Muscle of leg (tissue), 11 donors: ENCODE results near the gene NCAM2. TPM values are rescaled to one million over a fixed set of nuclear protein-coding genes. Genes with fewer than 3 reads are reported as not detected.

Experiments used
- DNase-seq: peaks from one replicate; pipeline ENCODE4 v3.0.0; 2013
- H3K27ac ChIP-seq: one replicate; pipeline ENCODE4 v1.5.1; 2013; ENCODE audit warnings: mild to moderate bottlenecking, low read length, control low read depth
- H3K27me3 ChIP-seq: one replicate; pipeline ENCODE4 v1.6.1; 2013; ENCODE audit warnings: low read length; ENCODE audit not compliant: control insufficient read depth, insufficient read depth
- H3K36me3 ChIP-seq: one replicate; pipeline ENCODE4 v1.6.1; 2013; ENCODE audit warnings: low read length; ENCODE audit not compliant: control insufficient read depth, insufficient read depth
- H3K4me1 ChIP-seq: one replicate; pipeline ENCODE4 v1.6.1; 2013; ENCODE audit warnings: low read length; ENCODE audit not compliant: control insufficient read depth, insufficient read depth
- H3K4me3 ChIP-seq: one replicate; pipeline ENCODE4 v1.5.1; 2013; ENCODE audit warnings: low read length, control low read depth
- H3K9me3 ChIP-seq: replicated peaks from 2 replicates; pipeline ENCODE4 v1.6.1; 2013; ENCODE audit warnings: low read depth, low read length; ENCODE audit not compliant: control insufficient read depth
- WGBS: methylation state at CpG from one replicate; pipeline ENCODE4 v1.1.5; 2013; ENCODE audit warnings: missing lambda C conversion rate; ENCODE audit not compliant: insufficient coverage; 5-methylcytosine and 5-hydroxymethylcytosine counted together
- polyA plus RNA-seq, 8 donors: library from polyadenylated mRNA; unstranded; fragments of 120-200 nt; gene quantifications; one replicate each; pipeline versions ENCODE4 v1.2.1 to v1.2.3, GENCODE V29; 2013; ENCODE audit warnings: inconsistent platforms in 1 of 8, low replicate concordance in 1 of 8; ENCODE audit not compliant: insufficient read length in 8 of 8, insufficient read depth in 1 of 8
- total RNA-seq: library from RNA; stranded (reverse); fragments of 120-200 nt; gene quantifications from one replicate; pipeline ENCODE4 v1.2.4, GENCODE V29; 2013

The NCAM2 gene
- total and polyA plus RNA-seq, 9 donors, result 3.5 to 9.3 (median 4.7) TPM

DNA sequence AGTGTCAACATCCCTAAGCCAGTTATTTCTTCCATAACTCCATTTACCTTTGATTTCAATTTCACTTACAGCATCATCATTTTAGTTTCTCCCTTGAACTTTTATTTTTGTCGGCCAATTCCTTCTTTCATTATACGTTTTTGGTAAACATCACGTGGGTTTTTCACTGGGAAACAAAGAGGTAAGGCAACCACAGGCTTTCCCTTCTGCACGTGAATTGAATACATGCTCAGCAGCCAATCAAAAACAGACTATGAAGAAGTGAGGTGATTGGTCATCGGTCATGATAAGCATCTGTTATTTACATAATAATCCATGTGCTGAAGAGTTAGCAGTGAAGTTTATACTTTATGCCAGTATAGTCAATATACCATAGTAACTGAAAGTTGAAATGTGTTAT is 98.7 kb downstream of the NCAM2 start:
- H3K4me3 ChIP-seq, result no peak overlapping the region
- no peaks in the 10 kb centered on the region for H3K9me3 ChIP-seq
- H3K4me1 ChIP-seq, result no peaks in the 10 kb centered on the region
- no peaks in the 10 kb centered on the region for H3K27me3 ChIP-seq
- no peaks in the 10 kb centered on the region for H3K36me3 ChIP-seq
- no peak for DNase-seq
- no CpG with 5 or more reads among the region's 5 CpGs for WGBS
- H3K27ac ChIP-seq, result no peak overlapping the region

DNA sequence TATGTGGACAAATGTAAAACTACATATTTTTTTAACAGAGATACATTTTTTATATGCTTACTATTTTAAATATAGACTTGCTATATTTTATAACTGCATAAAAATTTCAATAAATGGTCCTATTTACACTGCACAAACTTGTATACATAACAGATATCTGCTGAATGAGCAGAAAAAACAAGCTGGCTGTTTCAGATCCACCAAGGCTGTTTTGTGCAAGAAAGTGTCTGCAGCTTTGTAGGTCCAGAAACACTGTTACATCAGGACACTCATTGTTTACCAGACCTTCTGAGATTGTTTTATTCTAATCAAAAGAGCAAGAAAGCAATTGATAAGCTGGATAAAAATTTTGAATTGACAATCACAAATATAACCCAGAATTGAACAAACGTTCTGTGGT is 99.3 kb downstream of the NCAM2 start:
- no peak overlapping the region for H3K4me3 ChIP-seq
- no peaks in the 10 kb centered on the region for H3K4me1 ChIP-seq
- no peak overlapping the region for H3K27ac ChIP-seq
- WGBS, result no CpG with 5 or more reads among the region's 1 CpG
- no peaks in the 10 kb centered on the region for H3K9me3 ChIP-seq
- no peaks in the 10 kb centered on the region for H3K36me3 ChIP-seq
- no peak for DNase-seq
- no peaks in the 10 kb centered on the region for H3K27me3 ChIP-seq

DNA sequence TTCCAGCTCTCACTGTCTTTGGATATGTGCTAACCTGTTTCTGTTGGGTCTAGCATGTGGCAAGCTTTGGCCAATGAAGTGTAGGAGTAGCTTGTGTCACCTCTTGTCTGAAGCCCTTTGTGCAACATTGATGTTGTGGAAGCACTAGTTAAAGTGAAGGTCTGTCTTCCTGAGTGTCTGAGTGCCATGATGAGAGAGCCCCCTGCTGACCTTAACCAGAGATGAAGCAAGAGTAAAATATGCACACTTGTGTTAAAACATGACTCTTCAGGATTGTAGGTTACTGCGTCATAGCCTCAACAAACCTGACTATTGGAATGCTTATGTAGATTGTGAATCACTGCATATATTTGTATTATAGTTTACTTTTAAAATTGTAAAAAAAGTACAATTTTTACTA is 103.7 kb downstream of the NCAM2 start:
- Histone ChIP-seq H3K4me1 (no peaks in the 10 kb centered on the region), H3K36me3 (no peaks in the 10 kb centered on the region), H3K27me3 (no peaks in the 10 kb centered on the region), H3K27ac (no peak overlapping the region), H3K9me3 (no peaks in the 10 kb centered on the region), H3K4me3 (no peak overlapping the region)
- no CpG with 5 or more reads among the region's 1 CpG for WGBS
- peak; percentile 27 for DNase-seq

DNA sequence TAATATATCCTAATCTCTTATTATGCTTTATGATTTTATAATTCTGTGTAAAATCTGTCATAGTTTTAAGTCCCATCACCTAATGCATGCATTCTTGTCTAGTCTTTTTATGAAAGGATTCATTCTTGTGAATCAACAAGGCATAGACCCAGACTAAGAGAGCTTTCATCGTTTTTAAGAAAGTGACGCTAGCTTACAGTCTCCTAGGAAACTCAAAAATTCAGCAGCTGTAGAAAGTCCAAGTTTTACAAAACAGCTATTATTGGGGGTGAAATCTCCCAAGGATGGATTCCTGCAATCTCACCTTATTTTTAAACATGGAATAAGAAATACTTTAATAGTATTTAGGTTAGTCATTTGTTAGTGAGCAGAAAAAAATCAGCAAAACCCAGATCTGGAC is 104.7 kb downstream of the NCAM2 start:
- Histone ChIP-seq H3K9me3 (no peaks in the 10 kb centered on the region), H3K36me3 (no peaks in the 10 kb centered on the region), H3K27me3 (no peaks in the 10 kb centered on the region), H3K27ac (no peak overlapping the region), H3K4me3 (no peak overlapping the region), H3K4me1 (no peaks in the 10 kb centered on the region)
- DNase-seq, result peak; percentile 7
- WGBS, result no CpG with 5 or more reads among the region's 2 CpGs

DNA sequence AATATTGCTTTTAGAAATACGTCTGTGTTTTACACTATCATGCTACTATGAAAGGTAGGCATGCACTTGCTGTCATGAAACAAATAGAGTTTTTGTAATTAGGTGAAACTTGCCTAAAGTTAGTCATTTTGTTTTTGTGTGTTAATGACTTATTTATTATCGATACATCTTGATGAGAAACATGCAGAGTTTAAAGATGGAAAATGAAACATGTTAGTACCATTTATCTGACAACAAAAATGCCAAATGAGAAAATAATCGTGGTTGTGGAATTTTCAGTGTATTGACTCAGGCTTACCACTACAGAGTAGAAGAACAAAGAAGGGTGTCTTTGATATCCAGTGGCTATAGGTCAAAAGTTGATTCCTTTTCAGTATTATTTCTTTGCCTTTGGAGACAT is 105.5 kb downstream of the NCAM2 start:
- Histone ChIP-seq H3K36me3 (no peaks in the 10 kb centered on the region), H3K27me3 (no peaks in the 10 kb centered on the region), H3K9me3 (no peaks in the 10 kb centered on the region), H3K4me1 (no peaks in the 10 kb centered on the region), H3K27ac (no peak overlapping the region), H3K4me3 (no peak overlapping the region)
- DNase-seq, result no peak
- no CpG with 5 or more reads among the region's 3 CpGs for WGBS

DNA sequence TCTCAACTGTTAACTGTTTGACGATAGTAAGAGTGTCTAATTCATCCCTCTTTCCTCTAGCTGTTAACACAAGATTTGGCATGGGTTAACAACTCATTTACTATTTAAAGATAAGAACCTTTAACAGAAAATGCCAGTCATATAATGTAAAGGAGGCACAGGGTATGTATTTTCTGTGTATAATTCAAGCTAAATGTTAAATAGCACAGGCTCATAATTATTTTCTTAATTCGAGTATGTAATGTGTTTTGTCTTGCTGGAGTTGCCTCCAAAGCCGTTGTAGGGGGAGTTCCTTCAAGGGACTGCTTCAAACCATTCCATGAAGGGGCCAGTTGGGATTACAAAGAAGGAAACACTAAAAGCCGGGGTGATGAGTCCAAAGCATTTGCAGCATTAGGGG is 111.5 kb downstream of the NCAM2 start:
- Histone ChIP-seq H3K27me3 (no peaks in the 10 kb centered on the region), H3K9me3 (no peaks in the 10 kb centered on the region), H3K4me3 (no peak overlapping the region), H3K4me1 (no peaks in the 10 kb centered on the region), H3K36me3 (no peaks in the 10 kb centered on the region), H3K27ac (no peak overlapping the region)
- 80% methylated on average over 1 of the region's 4 CpGs for WGBS
- DNase-seq, result no peak

DNA sequence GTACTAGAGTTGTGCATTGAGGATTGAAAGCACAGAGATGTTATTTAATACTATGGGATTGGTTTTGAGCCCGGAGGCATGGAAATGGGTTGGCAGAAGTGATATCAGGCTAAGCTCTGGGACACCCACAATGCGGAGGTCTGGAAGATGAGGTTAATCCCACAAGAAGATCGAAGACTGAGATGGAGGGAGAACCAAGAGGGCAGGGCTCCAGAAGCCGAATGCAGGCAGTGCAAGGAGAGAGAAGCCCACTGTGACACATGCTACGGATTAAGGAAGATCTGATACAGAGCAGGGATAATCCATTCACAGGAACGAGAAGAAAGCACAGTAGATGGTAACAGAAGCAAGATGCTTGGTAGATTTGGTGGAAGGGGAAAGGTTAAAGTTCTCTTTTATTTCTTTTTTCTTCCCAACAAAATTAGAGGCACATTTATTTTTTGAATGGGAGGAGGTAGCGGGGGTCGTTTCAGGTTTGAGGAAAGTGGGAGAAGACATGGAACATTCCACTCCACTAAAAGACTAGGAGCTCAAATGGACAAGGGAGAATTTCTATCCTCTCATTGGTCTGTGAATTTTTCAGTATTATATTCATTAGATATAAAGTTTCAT is 113.2 kb downstream of the NCAM2 start:
- 70% methylated on average over 5 of the region's 8 CpGs for WGBS
- Histone ChIP-seq H3K4me3 (no peak overlapping the region), H3K4me1 (no peaks in the 10 kb centered on the region), H3K9me3 (no peaks in the 10 kb centered on the region), H3K27me3 (no peaks in the 10 kb centered on the region), H3K36me3 (no peaks in the 10 kb centered on the region), H3K27ac (no peak overlapping the region)
- no peak for DNase-seq

DNA sequence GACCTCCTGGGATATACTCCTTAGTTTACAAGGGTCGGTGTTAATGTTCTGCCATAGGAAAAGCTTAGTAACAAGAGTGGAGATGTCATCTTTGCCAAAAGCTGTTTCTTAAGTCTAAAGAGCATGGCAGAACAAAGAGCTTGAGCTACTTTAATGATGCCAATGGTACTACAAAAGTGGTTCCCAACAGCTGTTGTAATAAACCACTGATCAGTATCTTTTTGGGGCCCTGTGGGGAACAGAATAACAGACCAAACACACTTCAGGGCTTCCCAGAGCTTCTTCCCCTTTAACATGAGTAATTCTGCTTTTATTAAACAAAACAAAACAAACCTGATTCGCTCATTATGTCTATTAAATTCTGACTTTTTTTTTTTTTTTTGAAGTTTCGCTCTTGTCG is 116.3 kb downstream of the NCAM2 start:
- no peak overlapping the region for H3K27ac ChIP-seq
- H3K27me3 ChIP-seq, result no peaks in the 10 kb centered on the region
- no peaks in the 10 kb centered on the region for H3K9me3 ChIP-seq
- no peak overlapping the region for H3K4me3 ChIP-seq
- 92% methylated on average over 2 of the region's 4 CpGs for WGBS
- no peaks in the 10 kb centered on the region for H3K4me1 ChIP-seq
- no peaks in the 10 kb centered on the region for H3K36me3 ChIP-seq
- no peak for DNase-seq

DNA sequence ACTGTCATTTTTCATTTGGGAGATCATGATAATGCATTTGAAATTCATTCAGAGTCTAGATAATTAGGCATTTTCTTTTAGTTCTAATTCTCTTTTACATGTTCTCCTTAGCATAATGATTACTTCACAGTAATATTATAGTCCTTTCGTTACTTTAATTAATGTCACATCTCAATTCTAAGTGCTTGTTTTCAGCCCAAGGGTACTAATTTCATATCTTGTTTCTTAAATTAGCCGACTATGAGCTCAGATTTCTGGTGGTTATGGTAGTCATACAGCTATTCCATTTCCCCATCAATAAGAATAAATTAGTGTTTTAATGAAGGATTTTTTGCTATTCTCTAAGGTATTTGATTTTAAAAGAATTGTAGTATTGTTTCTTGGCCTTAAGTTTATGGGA is 120.9 kb downstream of the NCAM2 start:
- Histone ChIP-seq H3K27me3 (no peaks in the 10 kb centered on the region), H3K9me3 (no peaks in the 10 kb centered on the region), H3K27ac (no peak overlapping the region), H3K4me3 (no peak overlapping the region), H3K4me1 (no peaks in the 10 kb centered on the region), H3K36me3 (no peaks in the 10 kb centered on the region)
- no peak for DNase-seq
- no CpG with 5 or more reads among the region's 2 CpGs for WGBS

DNA sequence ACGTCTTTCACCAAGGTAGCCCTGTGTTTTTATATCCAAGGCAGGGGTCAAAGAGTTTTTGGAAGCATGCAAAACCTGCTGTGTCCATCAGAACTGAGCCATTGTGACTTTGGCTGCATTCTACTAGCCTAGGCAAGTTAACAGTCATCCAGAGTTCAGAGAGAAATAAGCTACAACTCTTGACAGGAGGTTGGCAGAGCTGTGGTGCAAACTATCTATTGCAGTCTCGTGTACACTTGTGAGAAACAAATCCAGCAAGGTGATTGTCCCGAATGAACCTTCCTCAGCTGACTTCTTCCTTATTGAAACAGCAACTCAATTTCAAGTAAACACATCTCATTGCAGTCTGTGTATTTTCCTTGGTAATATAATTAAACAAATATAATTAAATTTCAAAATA is 124.5 kb downstream of the NCAM2 start:
- Histone ChIP-seq H3K36me3 (no peaks in the 10 kb centered on the region), H3K27me3 (no peaks in the 10 kb centered on the region), H3K4me1 (no peaks in the 10 kb centered on the region), H3K4me3 (no peak overlapping the region), H3K27ac (no peak overlapping the region), H3K9me3 (no peaks in the 10 kb centered on the region)
- DNase-seq, result no peak
- WGBS, result 71% methylated on average over 1 of the region's 3 CpGs

DNA sequence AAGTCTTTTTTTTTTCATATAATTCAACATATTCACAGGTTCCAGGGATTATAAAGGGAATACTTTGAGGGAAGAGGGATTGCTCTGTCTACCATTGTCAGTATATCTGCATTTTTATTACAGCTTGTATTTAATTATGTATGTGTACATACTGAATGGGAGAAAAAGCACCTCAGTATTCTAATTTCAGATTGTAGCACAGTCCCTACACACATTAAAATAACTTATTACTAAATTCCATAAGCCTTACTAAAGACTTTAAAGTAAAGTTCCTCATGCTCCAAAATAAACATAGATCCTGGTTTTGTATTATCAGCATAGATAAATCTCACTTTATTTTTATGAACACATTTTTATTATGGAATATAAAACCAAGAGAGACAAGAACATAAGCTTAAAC is 134.2 kb downstream of the NCAM2 start:
- DNase-seq, result no peak
- Histone ChIP-seq H3K36me3 (no peaks in the 10 kb centered on the region), H3K27ac (no peak overlapping the region), H3K4me3 (no peak overlapping the region), H3K9me3 (no peaks in the 10 kb centered on the region), H3K4me1 (no peaks in the 10 kb centered on the region), H3K27me3 (no peaks in the 10 kb centered on the region)
